ENCODE measurements around the gene ENGASE.

Gene ENGASE

DNA sequence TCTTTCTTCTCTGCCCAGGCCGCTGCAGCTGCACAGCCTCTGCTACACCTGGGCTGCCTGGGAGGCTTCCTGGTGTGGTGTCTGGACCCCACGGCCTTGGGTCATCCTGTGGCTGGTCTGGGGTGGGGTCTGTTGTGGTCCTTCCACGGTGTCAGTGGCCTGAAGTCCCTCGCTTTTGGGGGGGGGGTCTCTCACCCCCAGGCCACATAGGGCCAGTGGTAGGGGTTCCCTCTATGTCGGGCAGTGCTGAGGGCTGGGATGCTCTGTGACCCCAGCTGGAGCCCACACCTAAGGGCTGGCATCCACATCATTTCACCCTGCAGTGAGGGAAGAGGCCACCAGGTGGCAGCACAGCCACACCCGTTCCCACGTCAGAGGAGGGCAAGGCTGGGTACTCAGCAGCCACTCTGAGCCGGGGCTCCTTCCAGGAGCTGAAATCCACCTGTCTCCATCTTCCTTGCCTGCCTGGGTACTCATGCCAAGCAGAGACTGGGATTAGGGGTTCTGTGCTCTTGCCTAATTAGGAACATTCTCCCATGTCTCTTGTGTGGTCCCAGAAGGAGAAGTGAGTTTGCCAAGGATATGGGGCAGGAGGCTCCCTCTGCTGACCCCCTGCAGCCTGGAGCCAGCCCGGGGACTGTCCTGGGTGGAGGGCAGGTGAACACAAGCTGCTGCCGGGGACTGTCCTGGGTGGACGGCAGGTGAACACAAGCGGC is 13.0 kb downstream of the ENGASE start:
- no peak overlapping the region for H3K27ac ChIP-seq
- no peak overlapping the region for H3K4me3 ChIP-seq

GRCh38 chr17:79088247-79088996 is 13.8 kb downstream of the ENGASE start:
- Histone ChIP-seq H3K27ac (no peak overlapping the region), H3K4me3 (no peak overlapping the region)

DNA sequence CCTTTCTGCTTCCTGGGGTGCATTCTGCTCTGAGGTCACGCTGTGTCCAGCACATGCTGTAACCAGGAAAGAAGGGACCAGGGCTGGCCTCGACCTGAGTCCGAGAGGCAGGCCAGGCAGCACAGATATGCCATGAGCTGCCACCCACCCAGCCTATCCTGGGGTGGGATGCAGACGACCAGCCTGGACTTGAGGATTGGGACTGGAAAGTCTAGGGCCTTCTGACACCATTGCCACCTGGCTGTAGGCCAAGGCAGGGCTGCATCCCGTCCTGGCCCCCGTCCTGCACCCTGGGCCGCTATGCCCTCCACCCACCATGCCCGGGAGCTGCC is 14.3 kb downstream of the ENGASE start:
- no peak overlapping the region for H3K27ac ChIP-seq
- no peak overlapping the region for H3K4me3 ChIP-seq

GRCh38 chr17:79089720-79090442 is 15.3 kb downstream of the ENGASE start:
- no peak overlapping the region for H3K27ac ChIP-seq

GRCh38 chr17:79090443-79091225 is 16.0 kb downstream of the ENGASE start:
- Histone ChIP-seq H3K27ac (no peak overlapping the region), H3K4me3 (no peak overlapping the region)

More at GRCh38 chr17:79089720-79090442, 15.3 kb downstream of the ENGASE start:
- H3K4me3 ChIP-seq = no peak overlapping the region

DNA sequence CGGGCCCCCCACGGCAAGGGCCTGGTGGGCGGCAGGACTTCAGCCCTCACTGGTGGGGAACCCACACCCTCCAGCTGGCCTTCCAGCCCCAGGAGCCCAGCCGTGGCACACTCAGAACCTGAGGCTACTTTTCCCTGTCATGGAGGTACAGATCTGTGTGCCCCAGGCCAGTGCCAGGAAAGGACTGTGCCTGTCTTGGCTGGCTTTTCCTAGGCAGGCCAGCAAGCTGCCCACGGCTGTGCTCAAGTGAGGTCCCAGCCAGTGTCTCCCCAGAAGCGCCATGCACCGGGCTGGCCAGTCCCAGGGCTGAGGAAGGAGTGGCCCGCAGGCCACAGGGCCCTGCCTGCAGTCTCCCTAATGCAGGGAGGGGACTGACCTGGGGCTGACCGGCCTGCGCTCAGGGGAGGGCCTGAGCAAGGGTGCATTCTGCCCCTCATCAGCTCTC is 16.6 kb downstream of the ENGASE start:
- H3K4me3 ChIP-seq = no peak overlapping the region
- H3K27ac ChIP-seq = no peak overlapping the region

DNA sequence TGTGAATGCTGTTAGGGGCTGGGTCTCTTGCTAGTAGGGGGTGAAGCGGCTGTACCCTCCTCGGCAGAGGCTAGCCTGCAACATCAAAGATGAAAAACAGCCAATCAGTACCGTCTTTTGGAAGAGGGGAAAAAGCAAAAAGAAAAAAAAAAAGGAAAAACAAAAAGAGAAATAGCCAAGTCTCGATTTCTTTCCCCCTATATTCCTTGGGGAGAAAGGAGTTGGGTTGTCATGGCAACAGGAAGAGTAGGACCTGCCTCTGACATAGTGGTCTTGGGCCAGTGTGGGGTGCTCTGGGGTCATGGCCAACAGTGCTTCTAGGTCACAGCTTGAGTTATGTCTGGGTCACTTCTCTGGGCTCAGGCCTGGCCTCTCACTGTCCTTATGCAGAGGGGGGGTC is 17.9 kb downstream of the ENGASE start:
- no peak overlapping the region for H3K4me3 ChIP-seq
- no peak overlapping the region for H3K27ac ChIP-seq

- Histone ChIP-seq H3K4me3 (no peak overlapping the region), H3K27ac (no peak overlapping the region)
Measured at GRCh38 chr17:79093270-79093669, 18.6 kb downstream of the ENGASE start.

DNA sequence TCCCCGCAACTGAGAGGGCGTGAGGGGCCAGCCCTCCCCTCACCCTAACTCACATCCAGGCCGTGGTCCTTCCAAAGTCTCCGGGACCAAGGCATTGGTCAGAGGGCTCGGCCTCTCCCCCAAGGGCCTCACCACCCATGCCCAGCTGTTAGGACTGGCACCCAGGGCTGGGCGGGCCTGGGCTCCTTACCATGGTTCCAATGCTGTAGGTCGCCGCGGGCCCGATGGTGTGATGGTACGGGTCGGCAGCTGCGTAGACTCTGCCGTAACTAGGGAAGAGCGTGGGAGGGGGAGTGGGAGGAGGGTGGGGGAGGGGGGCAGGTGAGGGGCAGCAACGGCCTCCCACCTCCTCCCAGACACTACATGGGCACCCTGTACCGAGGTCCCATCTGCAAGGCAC is 19.6 kb downstream of the ENGASE start:
- H3K27ac ChIP-seq = no peak overlapping the region
- H3K4me3 ChIP-seq = no peak overlapping the region

GRCh38 chr17:79095345-79096055 is 20.9 kb downstream of the ENGASE start:
- Histone ChIP-seq H3K4me3 (no peak overlapping the region), H3K27ac (no peak overlapping the region)

DNA sequence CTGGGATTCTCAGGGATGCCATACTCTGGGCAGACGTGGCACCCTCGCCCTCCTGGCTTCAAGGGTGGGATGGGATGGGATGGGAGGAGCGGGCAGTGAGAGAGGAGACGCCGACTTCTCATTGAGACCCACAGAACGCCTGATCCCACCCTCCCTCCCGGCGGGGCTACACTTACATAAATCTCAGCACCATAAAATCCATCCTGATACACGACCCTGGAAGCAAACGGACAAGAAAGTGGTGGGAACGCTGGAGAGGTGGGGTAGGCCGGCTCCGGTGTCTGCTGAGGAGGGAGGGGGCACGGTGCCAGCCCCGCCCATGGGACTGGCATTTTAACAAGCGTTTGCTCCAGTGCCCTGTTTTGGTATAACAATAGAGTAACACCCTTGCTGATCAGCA is 21.9 kb downstream of the ENGASE start:
- Histone ChIP-seq H3K27ac (no peak overlapping the region), H3K4me3 (no peak overlapping the region)

- no peak overlapping the region for H3K4me3 ChIP-seq
Measured at GRCh38 chr17:79097226-79098055, 22.8 kb downstream of the ENGASE start.

DNA sequence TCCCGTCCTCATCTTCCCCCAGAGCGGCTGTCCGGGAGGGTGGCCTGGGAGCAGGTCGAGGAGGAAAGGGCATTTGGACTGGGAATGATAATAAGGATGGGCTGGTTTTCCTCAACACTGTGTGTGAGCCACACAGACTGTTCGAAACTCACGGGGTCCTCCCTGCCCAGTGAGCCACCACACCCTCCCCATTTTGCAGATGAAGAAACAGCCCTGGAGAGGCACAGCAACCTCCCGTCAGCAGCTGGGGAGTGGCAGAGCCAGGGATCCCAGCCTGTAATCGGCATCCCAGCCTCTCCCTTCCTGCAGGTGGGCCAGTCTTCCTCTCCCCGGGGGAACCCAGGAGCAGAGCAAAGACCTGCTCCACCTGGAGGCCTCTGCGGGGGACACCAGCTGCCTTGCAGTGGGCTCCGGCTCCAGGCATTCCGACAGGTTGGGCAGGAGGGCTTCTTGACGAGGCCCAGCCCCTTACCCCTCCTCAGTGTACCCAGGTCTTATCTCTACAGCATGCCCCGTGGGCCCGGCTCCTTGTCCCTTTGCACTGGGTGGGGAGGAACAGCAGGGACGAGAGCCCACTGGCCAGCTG is 23.8 kb downstream of the ENGASE start:
- Histone ChIP-seq H3K27ac (no peak overlapping the region), H3K4me3 (no peak overlapping the region)

More at GRCh38 chr17:79097226-79098055, 22.8 kb downstream of the ENGASE start:
- H3K27ac ChIP-seq = no peak overlapping the region

DNA sequence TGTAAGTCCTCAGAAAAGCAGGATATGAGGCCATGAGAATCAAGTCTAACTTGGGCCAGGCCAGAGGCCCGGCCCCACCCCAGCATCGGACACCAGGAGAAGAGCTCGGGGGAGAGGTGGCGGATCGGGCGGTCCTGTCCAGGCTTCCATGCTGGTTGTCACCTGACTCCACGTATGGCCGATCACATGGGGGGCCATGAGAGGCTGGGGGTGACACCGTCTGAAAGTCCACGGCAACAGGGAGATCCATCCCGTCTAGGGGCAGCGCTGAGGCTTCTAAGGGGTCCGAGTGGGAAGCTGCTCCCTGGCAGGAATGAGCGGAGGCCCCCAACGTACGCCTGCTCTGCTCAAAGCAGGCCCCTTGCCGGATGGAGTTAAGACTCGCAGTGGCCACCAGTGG is 25.8 kb downstream of the ENGASE start:
- H3K27ac ChIP-seq = no peak overlapping the region
- H3K4me3 ChIP-seq = no peak overlapping the region

- H3K27ac ChIP-seq = no peak overlapping the region
- no peak overlapping the region for H3K4me3 ChIP-seq
Measured at GRCh38 chr17:79101111-79101673, 26.6 kb downstream of the ENGASE start.

GRCh38 chr17:79102214-79102613 is 27.6 kb downstream of the ENGASE start:
- H3K4me3 ChIP-seq = no peak overlapping the region

DNA sequence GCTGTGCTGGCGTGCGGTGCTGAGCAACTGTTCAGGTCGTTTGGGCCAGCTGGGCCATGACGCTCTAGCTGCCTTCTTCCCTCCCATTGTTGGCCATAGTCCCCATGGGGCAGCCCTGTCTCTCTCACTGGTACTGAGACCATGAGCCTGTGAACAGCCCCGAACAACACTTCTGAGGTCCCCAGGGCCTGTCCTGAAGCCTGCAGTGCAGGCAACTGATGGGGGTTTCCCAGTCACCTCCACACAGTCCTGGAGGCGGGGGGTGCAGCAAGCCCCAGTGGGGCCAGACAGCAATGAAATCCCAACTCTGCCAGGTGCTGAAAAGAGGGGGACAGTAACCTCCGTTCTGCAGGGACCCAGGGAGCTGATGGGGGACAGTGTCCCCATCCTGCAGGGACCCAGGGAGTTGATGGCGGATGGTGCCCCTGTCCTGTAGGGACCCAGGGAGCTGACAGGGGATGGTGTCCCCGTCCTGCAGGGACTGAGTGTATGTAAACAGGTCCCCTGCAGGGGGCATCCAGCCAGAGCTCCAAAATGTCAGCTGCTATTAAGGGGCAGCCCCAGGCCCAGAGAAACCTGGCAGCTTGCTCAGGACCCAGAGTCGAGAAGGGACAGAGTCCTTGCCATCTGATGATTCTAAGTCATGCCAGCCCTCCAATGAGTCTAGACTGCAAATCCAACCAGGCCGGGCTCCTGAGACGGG is 30.4 kb downstream of the ENGASE start:
- no peak overlapping the region for H3K27ac ChIP-seq

More at GRCh38 chr17:79102214-79102613, 27.6 kb downstream of the ENGASE start:
- no peak overlapping the region for H3K27ac ChIP-seq

More for the DNA sequence above, 30.4 kb downstream of the ENGASE start:
- H3K4me3 ChIP-seq = no peak overlapping the region

Measured in skin epidermis (tissue), 12 donors.